Prostate gland (tissue), 2 donors: ENCODE measurements around the gene OR5A1. TPM values are rescaled to one million over a fixed set of nuclear protein-coding genes. Genes with fewer than 3 reads are reported as not detected.

Experiments used
- DNase-seq: peaks from one replicate; pipeline ENCODE4 v3.0.0-alpha.2; 2019; ENCODE audit warnings: low spot score
- H3K27ac ChIP-seq, 2 donors: fragments of 200-600 bp; sonication (generic); 2 replicates each; pipeline ENCODE4 v1.5.1; 2017 to 2019
- H3K27me3 ChIP-seq: fragments of 200-600 bp; sonication (generic); replicated peaks from 2 replicates; pipeline ENCODE4 v1.5.1; 2019; ENCODE audit not compliant: insufficient read depth
- H3K36me3 ChIP-seq, 2 donors: fragments of 200-600 bp; sonication (generic); 1 replicate in 1 of 2; 2 replicates in 1 of 2; pipeline versions ENCODE4 v1.5.1 to v1.8.1; 2017 to 2019
- H3K4me1 ChIP-seq: fragments of 200-600 bp; sonication (generic); replicated peaks from 2 replicates; pipeline ENCODE4 v1.5.1; 2019
- H3K4me3 ChIP-seq, 2 donors: fragments of 200-600 bp; sonication (generic); 2 replicates each; pipeline ENCODE4 v1.5.1; 2017 to 2019
- H3K9me3 ChIP-seq: fragments of 200-600 bp; sonication (generic); 2 replicates; pipeline ENCODE4 v1.5.1; 2017
- POLR2A ChIP-seq: fragments of 450-650 bp; IDR thresholded peaks from one replicate; pipeline ENCODE4 v1.6.1; 2016; ENCODE audit warnings: antibody characterized with exemption, mild to moderate bottlenecking
- POLR2AphosphoS5 ChIP-seq: sonication (generic); formaldehyde crosslinking; IDR thresholded peaks from one replicate; pipeline ENCODE4 v1.6.1; 2017; ENCODE audit warnings: antibody characterized with exemption
- WGBS: methylation state at CpG from one replicate; pipeline ENCODE4 v1.1.5; 2018; 5-methylcytosine and 5-hydroxymethylcytosine counted together
- intact Hi-C: fragments of 100-400 bp; cut with DNase I; formaldehyde crosslinking; loops from one replicate; pipeline ENCODE4 v1.14.2; 2022
- total RNA-seq, 2 donors: library from RNA; depleted of rRNA; stranded (reverse); fragments of >200 nt; gene quantifications; one replicate each; pipeline ENCODE4 v1.1.0, GENCODE V29; 2016
- TF ChIP-seq, protein P1 (sequence below), 4 experiments: fragments of 200-600 bp in 2 of 4; fragments of 450-650 bp in 2 of 4; sonication (generic) in 2 of 4; IDR thresholded peaks; 1 replicate in 3 of 4; 2 replicates in 1 of 4; pipeline ENCODE4 v1.5.1; 2016 to 2019; ENCODE audit warnings: antibody characterized with exemption in 4 of 4, mild to moderate bottlenecking in 2 of 4, moderate library complexity in 2 of 4

OR5A1 gene
- total RNA-seq, 2 donors from 2014 or later, result 0.17 TPM; not detected in 1

DNA sequence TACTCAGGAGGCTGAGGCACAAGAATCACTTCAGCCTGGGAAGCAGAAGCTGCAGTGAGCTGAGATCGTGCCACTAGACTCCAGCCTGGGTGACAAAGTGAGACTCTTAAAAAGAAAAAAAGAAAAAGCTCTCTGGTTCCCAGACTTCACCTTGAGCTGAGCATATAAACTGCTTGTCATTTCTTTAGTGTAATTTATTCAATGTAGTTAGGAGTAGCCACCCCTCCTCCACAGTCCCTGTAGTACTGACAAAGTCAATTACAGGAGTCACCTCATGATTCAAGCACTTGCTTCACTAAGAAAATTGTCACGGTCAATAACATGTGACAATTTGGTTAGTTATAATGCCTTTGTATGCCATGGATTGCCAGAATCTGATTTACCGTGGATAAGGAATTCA, 44.1 kb downstream of the OR5A1 start:
- no peak for DNase-seq
- H3K27ac ChIP-seq, result no peak overlapping the region
- H3K9me3 ChIP-seq, result no peaks in the 10 kb centered on the region
- no peak for TF ChIP-seq POLR2AphosphoS5
- no peak for TF ChIP-seq POLR2A
- TF ChIP-seq, protein P1, sequence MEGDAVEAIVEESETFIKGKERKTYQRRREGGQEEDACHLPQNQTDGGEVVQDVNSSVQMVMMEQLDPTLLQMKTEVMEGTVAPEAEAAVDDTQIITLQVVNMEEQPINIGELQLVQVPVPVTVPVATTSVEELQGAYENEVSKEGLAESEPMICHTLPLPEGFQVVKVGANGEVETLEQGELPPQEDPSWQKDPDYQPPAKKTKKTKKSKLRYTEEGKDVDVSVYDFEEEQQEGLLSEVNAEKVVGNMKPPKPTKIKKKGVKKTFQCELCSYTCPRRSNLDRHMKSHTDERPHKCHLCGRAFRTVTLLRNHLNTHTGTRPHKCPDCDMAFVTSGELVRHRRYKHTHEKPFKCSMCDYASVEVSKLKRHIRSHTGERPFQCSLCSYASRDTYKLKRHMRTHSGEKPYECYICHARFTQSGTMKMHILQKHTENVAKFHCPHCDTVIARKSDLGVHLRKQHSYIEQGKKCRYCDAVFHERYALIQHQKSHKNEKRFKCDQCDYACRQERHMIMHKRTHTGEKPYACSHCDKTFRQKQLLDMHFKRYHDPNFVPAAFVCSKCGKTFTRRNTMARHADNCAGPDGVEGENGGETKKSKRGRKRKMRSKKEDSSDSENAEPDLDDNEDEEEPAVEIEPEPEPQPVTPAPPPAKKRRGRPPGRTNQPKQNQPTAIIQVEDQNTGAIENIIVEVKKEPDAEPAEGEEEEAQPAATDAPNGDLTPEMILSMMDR (IDR thresholded peaks at IDR 0.05), result no peak
- H3K4me3 ChIP-seq, result no peak overlapping the region
- H3K4me1 ChIP-seq, result no peaks in the 10 kb centered on the region
- no peaks in the 10 kb centered on the region for H3K27me3 ChIP-seq
- intact Hi-C loops, result no loop called here
- H3K36me3 ChIP-seq, result no peaks in the 10 kb centered on the region
- WGBS, result 67% methylated on average over 3 of the region's 3 CpGs

Other genes with a start within 250 kb of the OR5A1 start
- gene MPEG1, start 223.5 kb upstream of the OR5A1 start, total RNA-seq, result 1 to 10 TPM; 3.2 to 8.2 TPM
- not detected for gene OR5AN1, start 77.6 kb upstream of the OR5A1 start, total RNA-seq
- gene OR5A2, start 10.1 kb upstream of the OR5A1 start, total RNA-seq, result not detected
- gene OR4D6, start 20.5 kb downstream of the OR5A1 start, total RNA-seq, result not detected
- gene OR4D10, start 36.8 kb downstream of the OR5A1 start, total RNA-seq, result not detected
- gene OR4D11, start 67.1 kb downstream of the OR5A1 start, total RNA-seq, result not detected
- not detected for gene OR4D9, start 75.1 kb downstream of the OR5A1 start, total RNA-seq
- 10 to 100 TPM; 46.1 to 49.0 TPM for gene OSBP, start 179.3 kb downstream of the OR5A1 start, total RNA-seq
- gene PATL1, start 232.6 kb downstream of the OR5A1 start, total RNA-seq, result 10 to 100 TPM; 10.3 to 26.2 TPM